PC-3 (cell line): ENCODE results near the gene TCP10L. TPM values are rescaled to one million over a fixed set of nuclear protein-coding genes. Genes with fewer than 3 reads are reported as not detected.
"Not testable (repeated sequence)": the region's sequence is repeated elsewhere in the genome, so short reads cannot be mapped to it uniquely, and the experiment has no call there.

Source experiments
- ATAC-seq: fragments of 200-7000 bp; cut with Tn5 transposase; 2 replicates; pipeline ENCODE4 v1.9.1; 2020; ENCODE audit warnings: mild to moderate bottlenecking, moderate library complexity
- Bru-seq: library from RNA; stranded (reverse); fragments of 400-500 nt; gene quantifications from one replicate; lab custom pipeline; 2021; lab: Mats Ljungman, UMichigan
- BruChase-seq, 2 experiments: library from RNA; stranded (reverse); fragments of 400-500 nt; gene quantifications; one replicate each; lab custom pipeline; 2021; lab: Mats Ljungman, UMichigan
- BruUV-seq: library from RNA; stranded (reverse); fragments of 400-500 nt; replicated peaks from 2 replicates; lab custom pipeline; 2021; lab: Mats Ljungman, UMichigan
- CTCF ChIA-PET: fragments of 300-600 bp; sonication (Branson Sonifier 250); formaldehyde crosslinking; loops from one replicate; lab custom pipeline; 2022; ENCODE audit warnings: antibody characterized with exemption; lab: Charles Lee
- POLR2A ChIA-PET: fragments of 300-600 bp; sonication (Branson Sonifier 250); formaldehyde crosslinking; loops from one replicate; lab custom pipeline; 2022; ENCODE audit warnings: antibody characterized with exemption; ENCODE audit not compliant: unreplicated experiment; lab: Charles Lee
- DNase-seq: peaks from one replicate; pipeline ENCODE4 v3.0.0-alpha.2; 2015
- H2AFZ ChIP-seq: fragments of 300-600 bp; sonication (generic); 2 replicates; pipeline ENCODE4 v1.6.0; 2016; ENCODE audit warnings: antibody characterized with exemption, low read length
- H3F3A ChIP-seq: fragments of 300-600 bp; sonication (generic); one replicate; pipeline ENCODE4 v1.6.0; 2017; ENCODE audit warnings: antibody characterized with exemption, low read length, control low read depth, mild to moderate bottlenecking; ENCODE audit not compliant: unreplicated experiment
- H3K27ac ChIP-seq: fragments of 300-600 bp; sonication (generic); 2 replicates; pipeline ENCODE4 v1.5.1; 2016; ENCODE audit warnings: mild to moderate bottlenecking, low read length
- H3K27me3 ChIP-seq: fragments of 300-600 bp; sonication (generic); 2 replicates; pipeline ENCODE4 v1.6.1; 2016; ENCODE audit warnings: low read length, mixed read lengths
- H3K36me3 ChIP-seq: fragments of 300-600 bp; sonication (generic); 2 replicates; pipeline ENCODE4 v1.6.1; 2016; ENCODE audit warnings: low read depth, mixed run types, low read length, mixed read lengths
- H3K4me1 ChIP-seq: fragments of 300-600 bp; sonication (generic); 2 replicates; pipeline ENCODE4 v1.5.1; 2016; ENCODE audit warnings: low read length; ENCODE audit not compliant: insufficient read depth
- H3K4me2 ChIP-seq: fragments of 300-600 bp; sonication (generic); 2 replicates; pipeline ENCODE4 v1.6.0; 2016; ENCODE audit warnings: low read length
- H3K4me3 ChIP-seq: fragments of 300-600 bp; sonication (generic); 2 replicates; pipeline ENCODE4 v1.5.1; 2016; ENCODE audit warnings: mild to moderate bottlenecking, low read length, mixed read lengths
- H3K79me2 ChIP-seq: fragments of 300-600 bp; sonication (generic); 2 replicates; pipeline ENCODE4 v1.6.1; 2017; ENCODE audit warnings: low read length, mixed read lengths
- H3K9ac ChIP-seq: fragments of 300-600 bp; sonication (generic); 2 replicates; pipeline ENCODE4 v1.6.0; 2016; ENCODE audit warnings: mild to moderate bottlenecking, low read length
- H3K9me2 ChIP-seq: fragments of 300-600 bp; sonication (generic); replicated peaks from 2 replicates; pipeline ENCODE4 v1.6.1; 2016; ENCODE audit warnings: mixed run types, low read length, mixed read lengths
- H3K9me3 ChIP-seq: fragments of 300-600 bp; sonication (generic); 2 replicates; pipeline ENCODE4 v1.6.1; 2016; ENCODE audit warnings: low read length, mixed read lengths
- H4K20me1 ChIP-seq: fragments of 300-600 bp; sonication (generic); 2 replicates; pipeline ENCODE4 v1.6.1; 2016; ENCODE audit warnings: low read length, mixed read lengths
- CTCF ChIP-seq: fragments of 300-600 bp; sonication (generic); conservative IDR thresholded peaks from 2 replicates; pipeline ENCODE4 v1.5.1; 2017; ENCODE audit warnings: antibody characterized with exemption, low read depth, mild to moderate bottlenecking, low read length
- EZH2 ChIP-seq: fragments of 300-600 bp; sonication (generic); IDR thresholded peaks from one replicate; pipeline ENCODE4 v1.6.1; 2017; ENCODE audit warnings: antibody characterized with exemption, mild to moderate bottlenecking, low read length; ENCODE audit not compliant: unreplicated experiment
- EZH2phosphoT487 ChIP-seq: fragments of 300-600 bp; sonication (generic); IDR thresholded peaks from 2 replicates; pipeline ENCODE4 v1.6.1; 2018; ENCODE audit warnings: mild to moderate bottlenecking, antibody characterized with exemption, low read length, borderline replicate concordance
- intact Hi-C: fragments of 100-400 bp; cut with micrococcal nuclease; formaldehyde crosslinking; loops from 2 replicates; pipeline ENCODE4 v1.9.0; 2023
- long read RNA-seq: library from polyadenylated mRNA; unstranded; transcript quantifications from one replicate; pipeline ENCODE4 v2.0.0, GENCODE V29; 2021; ENCODE audit not compliant: unreplicated experiment
- total RNA-seq: library from RNA; depleted of rRNA; stranded (reverse); fragments of >200 nt; gene quantifications from 2 replicates; pipeline ENCODE4 v1.2.3, GENCODE V29; 2014; rRNA removed

The TCP10L gene
- 0.23 and 2.1 TPM in 2 replicates for total RNA-seq
- percentile 22 among the genes with signal in this experiment for Bru-seq, nascent RNA
- percentile 64 among the genes with signal in this experiment for BruChase-seq, experiment 1, labeled RNA remaining after a 6-hour chase
- percentile 58 among the genes with signal in this experiment for BruChase-seq, experiment 2, labeled RNA remaining after a 2-hour chase
- long read RNA-seq, partial matches to known transcripts, result 0 of 11 reads
- long read RNA-seq, other reads (novel, unspliced or antisense), result 11 of 11 reads

- CTCF ChIA-PET, result no interaction called here
- H3F3A ChIP-seq, result no peaks in the 10 kb centered on the region
- H3K4me3 ChIP-seq, result no peak within 1 kb of the TSS
- no peaks in the 10 kb centered on the region for H3K4me1 ChIP-seq
- no peak within 1 kb of the TSS for H3K4me2 ChIP-seq
- DNase-seq (no peak), ATAC-seq (no peak)
- H3K9me3 ChIP-seq, result no peaks in the 10 kb centered on the region
- POLR2A ChIA-PET, result no interaction called here
- BruUV-seq, result no TSS peak
- H3K9me2 ChIP-seq, result no peaks in the 10 kb centered on the region
- no peaks in the 10 kb centered on the region for H3K27me3 ChIP-seq
- H3K27ac ChIP-seq, result no peak within 1 kb of the TSS
- H2AFZ ChIP-seq, result no peak within 1 kb of the TSS
- no peaks in the 10 kb centered on the region for H3K36me3 ChIP-seq
- H3K79me2 ChIP-seq, result no peaks in the 10 kb centered on the region
- TF ChIP-seq EZH2phosphoT487 (no peak), EZH2 (no peak), CTCF (no peak)
- H4K20me1 ChIP-seq, result no peaks in the 10 kb centered on the region
- intact Hi-C loops, result no loop called here
- H3K9ac ChIP-seq, result no peak within 1 kb of the TSS
These were observed at the start of gene TCP10L for GRCh38 chr21:32585042-32585710. Gene TCP10L, minus strand, starts transcription at chr21:32585523. Its CDS starts 1,219 bp downstream, at chr21:32584304.

- no peak overlapping the region for H3K27ac ChIP-seq
- POLR2A ChIA-PET, result interaction anchor here (0.6 kb wide), 1 partner anchor 56 kb away, joined by 6 read pairs; no protein-coding TSS in a partner anchor
- H3K4me2 ChIP-seq, result no peak overlapping the region
- H3K4me1 ChIP-seq, result no peaks in the 10 kb centered on the region; the same call in 1 of the 2 replicates
- H3F3A ChIP-seq, result no peaks in the 10 kb centered on the region
- no peaks in the 10 kb centered on the region for H3K9me3 ChIP-seq
- CTCF ChIA-PET, result no interaction called here
- no peak overlapping the region for H3K4me3 ChIP-seq
- no peaks in the 10 kb centered on the region for H3K9me2 ChIP-seq
- no peak for ATAC-seq
- H4K20me1 ChIP-seq, result no peaks in the 10 kb centered on the region
- TF ChIP-seq EZH2phosphoT487, result no peak
- TF ChIP-seq CTCF, result no peak
- TF ChIP-seq EZH2, result no peak
- intact Hi-C loops, result no loop called here
- no peak overlapping the region for H2AFZ ChIP-seq
- H3K9ac ChIP-seq, result no peak overlapping the region
- H3K27me3 ChIP-seq, result no peaks in the 10 kb centered on the region; the same call in 1 of the 2 replicates
- no peaks in the 10 kb centered on the region for H3K79me2 ChIP-seq
- H3K36me3 ChIP-seq, result no peaks in the 10 kb centered on the region
- DNase-seq, result peak; percentile 19
- no TSS peak for BruUV-seq
These were observed 41.4 kb upstream of the TCP10L start for GRCh38 chr21:32626621-32627196.

GRCh38 chr21:32618218-32618617 is 32.9 kb upstream of the TCP10L start:
- H3K9me2 ChIP-seq, H3F3A ChIP-seq, BruUV-seq, H3K9ac ChIP-seq, ATAC-seq, H3K27me3 ChIP-seq, H3K4me1 ChIP-seq, H3K36me3 ChIP-seq, intact Hi-C loops, POLR2A ChIA-PET, H3K4me2 ChIP-seq, H3K4me3 ChIP-seq, H3K79me2 ChIP-seq, CTCF ChIA-PET, H4K20me1 ChIP-seq, DNase-seq, H2AFZ ChIP-seq, H3K27ac ChIP-seq, H3K9me3 ChIP-seq: not testable (repeated sequence)
